HG03565 (cell line): Measurements from ENCODE around the gene MEI4.
"Not testable (repeated sequence)": the region's sequence is repeated elsewhere in the genome, so short reads cannot be mapped to it uniquely, and the experiment has no call there.

Experiments used
- ATAC-seq: cut with Tn5 transposase; IDR thresholded peaks from one replicate; pipeline ENCODE4 v1.9.1; 2021; ENCODE audit warnings: mild to moderate bottlenecking, moderate library complexity; ENCODE audit not compliant: unreplicated experiment

MEI4 gene

DNA sequence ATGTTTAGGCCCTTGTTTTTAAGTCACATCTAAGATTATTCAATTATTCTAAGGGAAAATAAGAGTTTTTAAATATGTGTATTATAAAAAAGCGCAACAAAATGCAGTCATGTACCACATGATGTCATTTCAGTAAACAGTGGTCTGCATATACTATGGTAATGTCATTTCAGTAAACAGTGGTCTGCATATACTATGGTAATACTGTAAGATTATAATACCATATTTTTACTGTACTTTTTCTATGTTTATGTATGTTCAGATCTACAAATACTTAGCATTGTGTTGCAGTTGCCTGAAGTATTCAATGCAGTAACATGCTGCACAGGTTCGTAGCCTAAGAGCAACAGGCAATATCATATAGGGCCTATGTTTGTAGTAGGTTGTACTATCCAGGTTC is 21.4 kb downstream of the MEI4 start:
- no peak for ATAC-seq

DNA sequence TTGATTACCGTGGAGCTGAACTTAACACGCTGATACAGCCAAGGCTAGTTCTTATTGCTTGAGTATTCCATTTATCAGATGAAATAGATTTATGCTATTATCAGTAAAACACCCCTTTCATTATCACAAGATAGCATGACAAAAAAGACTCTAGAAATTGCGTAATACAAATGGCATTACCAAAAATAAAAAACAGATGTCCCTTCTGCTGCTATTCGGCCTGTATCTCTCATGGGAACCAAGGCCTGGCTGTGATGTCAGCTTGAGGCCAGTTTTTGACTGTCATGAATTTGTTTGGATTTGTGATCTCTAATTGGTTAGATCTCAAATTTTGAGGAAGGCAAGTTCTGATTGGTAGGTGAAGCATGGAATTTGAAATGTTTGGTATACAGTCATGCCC is 25.2 kb downstream of the MEI4 start:
- no peak for ATAC-seq

DNA sequence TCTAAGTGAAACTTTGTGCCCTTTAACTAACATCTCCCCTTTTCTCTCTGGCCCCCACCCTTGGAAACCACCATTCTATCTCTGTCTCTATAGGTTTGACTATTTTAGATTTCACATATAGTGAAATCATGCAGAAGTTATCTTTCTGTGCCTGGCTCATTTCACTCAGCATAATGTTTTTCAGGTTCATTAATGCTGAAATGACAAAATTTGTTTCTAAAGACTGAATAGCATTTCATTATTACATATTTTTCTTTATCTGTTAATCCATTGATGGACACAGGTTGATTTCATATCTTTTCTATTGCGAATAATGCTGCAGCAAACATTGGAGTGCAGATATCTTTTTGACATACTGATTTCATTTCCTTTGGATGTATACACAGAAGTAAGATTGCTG is 30.7 kb downstream of the MEI4 start:
- no peak for ATAC-seq

DNA sequence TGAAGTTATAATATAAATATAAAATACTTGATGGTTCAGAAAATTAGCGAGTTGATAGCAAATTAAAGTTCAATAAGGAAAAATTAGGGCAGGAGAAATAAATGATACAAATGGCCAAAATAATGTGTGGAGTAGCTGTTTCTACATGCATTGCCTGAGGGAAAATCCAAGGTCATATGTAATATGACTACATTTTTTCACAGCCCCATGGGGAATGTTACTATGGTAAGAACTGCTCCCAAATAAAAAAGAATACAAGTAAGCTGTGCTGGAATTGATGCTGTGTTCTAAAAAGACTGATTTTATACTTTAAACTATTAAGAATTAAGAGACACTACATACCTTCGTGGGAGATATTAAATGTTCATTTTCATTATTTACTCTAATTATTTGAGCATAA is 34.1 kb downstream of the MEI4 start:
- ATAC-seq = no peak

DNA sequence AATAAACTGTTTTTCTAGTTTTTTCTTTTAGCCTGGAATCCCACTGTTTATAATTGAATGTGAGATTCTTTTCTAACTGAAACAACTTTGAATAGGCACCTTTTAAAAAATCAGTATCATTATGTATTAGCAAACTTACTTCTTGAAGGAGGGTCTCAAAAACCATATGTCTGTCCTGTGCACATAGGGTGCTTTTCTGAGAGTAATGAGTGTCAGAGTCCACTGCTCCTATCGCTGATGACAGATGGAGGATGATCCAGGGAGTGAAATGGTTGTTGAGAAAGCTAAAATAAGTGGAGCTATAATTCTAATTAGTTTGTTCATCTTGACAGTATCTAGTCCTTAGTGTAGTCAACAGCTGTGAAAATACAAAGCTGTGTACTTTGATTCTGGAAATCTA is 35.8 kb downstream of the MEI4 start:
- ATAC-seq = no peak

DNA sequence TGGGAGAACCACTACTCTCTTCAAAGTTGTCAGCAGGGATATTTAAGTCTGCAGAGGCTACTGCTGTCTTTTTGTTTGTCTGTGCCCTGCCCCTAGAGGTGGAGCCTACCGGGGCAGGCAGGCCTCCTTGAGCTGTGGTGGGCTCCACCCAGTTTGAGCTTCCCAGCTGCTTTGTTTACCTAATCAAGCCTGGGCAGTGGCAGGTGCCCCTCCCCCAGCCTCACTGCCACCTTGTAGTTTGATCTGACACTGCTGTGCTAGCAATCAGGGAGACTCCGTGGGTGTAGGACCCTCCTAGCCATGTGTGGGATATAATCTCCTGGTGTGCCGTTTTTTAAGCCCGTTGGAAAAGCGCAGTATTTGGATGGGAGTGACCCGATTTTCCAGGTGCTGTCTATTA is 47.3 kb downstream of the MEI4 start:
- ATAC-seq = not testable (repeated sequence)

DNA sequence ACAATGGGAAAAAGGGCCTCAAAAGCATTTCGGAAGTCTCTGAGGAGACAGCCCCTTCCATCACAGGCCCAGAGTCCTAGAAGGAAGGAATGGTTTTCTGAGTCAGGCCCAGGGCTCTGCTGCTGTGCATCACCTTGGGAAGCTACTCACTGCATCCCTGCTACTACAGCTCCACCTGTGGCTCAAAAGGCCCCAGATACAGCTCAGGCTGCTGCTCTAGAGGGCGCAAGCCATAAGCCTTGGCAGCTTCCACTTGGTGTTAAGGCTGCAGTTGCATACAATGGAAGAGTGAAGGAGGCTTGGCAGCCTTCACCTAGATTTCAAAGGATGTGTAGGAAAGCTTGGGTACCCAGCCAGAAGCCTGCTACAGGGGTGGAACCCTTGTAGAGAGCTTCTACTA is 54.8 kb downstream of the MEI4 start:
- no peak for ATAC-seq

DNA sequence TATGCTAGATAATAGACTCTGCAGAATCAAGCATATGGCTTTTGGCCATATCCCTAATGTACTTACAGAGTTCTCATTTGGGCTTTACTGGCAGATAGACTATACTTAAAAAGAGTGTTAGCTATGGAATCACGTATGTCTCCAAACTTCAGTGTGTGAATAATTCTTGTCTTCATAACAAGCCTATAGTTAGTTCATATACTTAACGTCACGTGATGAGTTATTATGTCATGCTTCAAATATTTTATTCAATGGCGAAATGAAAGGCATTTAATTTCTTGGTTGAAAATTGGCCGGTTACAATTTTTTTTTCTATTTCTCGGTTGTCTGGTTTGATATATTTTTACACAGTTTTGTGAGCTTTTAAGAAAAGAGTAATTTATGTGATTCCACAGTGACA is 62.7 kb downstream of the MEI4 start:
- ATAC-seq = no peak

DNA sequence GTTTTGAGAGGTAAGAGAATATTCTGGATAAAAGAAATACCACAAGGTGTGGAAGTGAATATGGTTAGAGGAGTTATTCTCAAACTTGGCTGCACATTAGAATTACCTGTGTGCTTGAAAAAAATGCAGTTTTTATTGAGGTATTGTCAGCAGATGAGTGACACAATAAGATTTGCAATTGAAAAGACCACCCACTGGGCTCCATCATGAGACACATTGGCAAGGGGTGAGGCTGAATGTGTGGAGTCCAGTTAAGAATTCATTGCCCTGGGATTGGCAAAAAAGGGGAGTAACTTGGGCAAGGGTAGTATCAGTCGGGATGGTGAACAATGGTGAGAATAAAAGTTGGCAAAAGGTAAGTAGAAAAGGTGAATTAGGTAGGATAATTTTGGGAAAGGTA is 63.5 kb downstream of the MEI4 start:
- no peak for ATAC-seq

DNA sequence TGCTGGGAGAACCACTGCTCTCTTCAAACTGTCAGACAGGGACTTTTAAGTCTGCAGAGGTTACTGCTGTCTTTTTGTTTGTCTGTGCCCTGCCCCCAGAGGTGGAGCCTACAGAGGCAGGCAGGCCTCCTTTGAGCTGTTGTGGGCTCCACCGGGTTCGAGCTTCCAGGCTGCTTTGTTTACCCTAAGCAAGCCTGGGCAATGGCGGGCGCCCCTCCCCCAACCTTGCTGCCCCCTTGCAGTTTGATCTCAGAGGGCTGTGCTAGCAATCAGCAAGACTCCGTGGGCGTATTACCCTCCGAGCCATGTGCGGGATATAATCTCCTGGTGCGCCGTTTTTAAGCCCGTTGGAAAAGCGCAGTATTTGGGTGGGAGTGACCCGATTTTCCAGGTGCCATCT is 83.2 kb downstream of the MEI4 start:
- ATAC-seq = not testable (repeated sequence)

DNA sequence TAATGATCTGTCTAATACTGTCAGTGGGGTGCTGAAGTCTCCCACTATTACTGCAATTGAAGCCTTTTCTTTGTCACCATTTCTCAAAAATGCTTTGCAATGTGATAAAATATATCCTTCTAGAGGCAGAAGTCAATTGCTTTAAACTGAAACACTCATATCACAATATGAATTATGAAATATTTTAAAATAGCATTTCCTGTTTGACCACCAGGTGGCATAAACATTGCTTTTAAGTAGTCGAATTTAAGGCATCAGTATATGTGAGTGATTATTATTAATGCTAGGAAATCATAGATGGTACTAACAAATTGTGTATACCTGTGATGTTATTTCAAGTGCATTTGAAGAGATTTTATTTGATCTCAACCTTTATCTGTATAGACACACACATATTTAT is 87.5 kb downstream of the MEI4 start:
- ATAC-seq = no peak

DNA sequence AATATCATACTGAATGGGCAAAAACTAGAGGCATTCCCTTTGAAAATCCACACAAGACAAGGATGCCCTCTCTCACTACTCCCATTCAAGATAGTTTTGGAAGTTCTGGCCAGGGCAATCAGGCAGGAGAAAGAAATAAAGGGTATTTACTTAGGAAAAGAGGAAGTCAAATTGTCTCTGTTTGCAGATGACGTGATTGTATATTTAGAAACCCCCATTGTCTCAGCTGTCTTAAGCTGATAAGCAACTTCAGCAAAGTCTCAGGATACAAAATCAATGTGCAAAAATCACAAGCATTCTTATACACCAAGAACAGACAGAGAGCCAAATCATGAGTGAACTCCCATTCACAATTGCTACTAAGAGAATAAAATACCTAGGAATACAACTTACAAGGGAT is 99.3 kb downstream of the MEI4 start:
- not testable (repeated sequence) for ATAC-seq

DNA sequence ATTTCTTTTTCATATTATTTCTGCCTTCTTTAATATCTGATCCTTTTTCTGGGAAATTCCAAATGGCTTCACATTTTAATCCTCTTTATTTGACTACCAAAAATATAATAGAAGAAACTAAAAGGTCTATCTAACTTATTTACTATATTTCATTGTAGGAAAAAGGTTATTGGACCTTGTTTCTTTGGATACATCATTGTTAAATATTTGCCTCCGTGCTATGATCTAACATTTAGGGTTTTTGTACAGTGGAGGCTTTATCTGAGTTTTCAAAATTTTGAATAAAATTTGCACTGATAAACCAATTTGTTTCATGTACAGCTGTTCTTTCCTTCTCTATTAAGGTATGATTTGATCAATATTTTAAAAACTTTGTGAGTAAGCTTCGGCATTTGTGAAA is 109.5 kb downstream of the MEI4 start:
- ATAC-seq = no peak

DNA sequence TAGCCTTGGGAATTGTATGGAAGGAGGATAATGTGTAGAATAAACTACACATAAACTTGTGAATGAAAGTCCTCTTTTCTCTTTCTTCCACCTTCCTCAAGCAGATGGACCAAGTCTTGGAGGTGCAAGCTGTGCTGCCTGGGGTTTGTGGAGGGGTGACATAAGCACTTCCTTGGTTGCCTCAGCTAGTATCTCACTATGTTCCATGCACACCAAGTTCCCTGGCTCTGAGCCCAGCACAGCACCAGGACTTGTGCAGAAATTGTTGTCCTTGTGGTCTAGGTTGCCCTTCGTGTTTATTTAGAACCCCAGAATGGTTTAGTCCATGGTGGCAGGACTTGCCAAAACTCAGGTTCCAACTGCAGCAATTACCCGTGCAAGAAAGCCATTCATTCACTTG is 110.3 kb downstream of the MEI4 start:
- ATAC-seq = no peak

DNA sequence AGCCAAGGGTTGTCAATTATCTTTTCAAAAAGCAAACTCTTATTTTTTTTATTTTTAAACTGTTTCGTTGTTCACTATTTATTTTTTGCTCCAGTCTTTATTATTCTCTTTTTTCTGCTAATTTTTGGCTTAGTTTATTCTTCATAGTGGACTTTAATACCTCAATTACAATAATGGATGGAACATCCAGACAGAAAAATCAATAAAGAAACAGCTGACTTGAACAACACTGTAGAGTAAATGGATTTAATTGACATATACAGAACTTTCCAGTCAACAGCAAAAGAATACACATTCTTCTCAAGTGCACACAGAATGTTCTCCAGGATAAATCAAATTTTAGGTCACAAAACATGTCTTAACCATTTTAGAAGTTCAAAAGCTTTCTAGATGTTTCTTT is 111.5 kb downstream of the MEI4 start:
- no peak for ATAC-seq

DNA sequence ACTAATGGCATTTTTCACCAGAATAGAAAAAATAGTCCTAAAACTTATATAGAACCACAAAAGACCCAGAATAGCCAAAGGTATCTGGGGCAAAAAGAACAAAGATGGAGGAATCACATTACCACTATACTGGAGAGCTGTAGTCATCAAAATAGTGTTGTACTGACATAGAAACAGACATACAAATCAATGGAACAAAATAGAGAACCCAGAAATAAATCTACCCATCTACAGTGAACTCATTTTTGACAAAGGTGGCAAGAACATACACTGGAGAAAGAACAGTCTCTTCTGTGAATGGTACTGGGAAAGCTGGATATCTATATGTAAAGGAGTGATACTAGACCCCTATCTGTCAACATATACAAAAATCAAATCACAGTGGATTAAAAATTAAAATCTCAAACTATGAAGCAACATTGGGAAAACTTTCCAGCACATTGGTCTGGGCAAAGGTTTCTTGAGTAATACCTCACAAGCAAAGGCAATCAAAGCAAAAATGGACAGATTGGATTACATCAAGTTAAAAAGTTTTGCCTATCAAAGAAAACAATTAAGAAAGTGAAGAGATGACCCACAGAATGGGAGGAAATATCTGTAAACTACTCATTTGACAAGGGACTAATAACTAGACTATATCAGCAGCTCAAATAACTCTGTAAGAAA is 120.5 kb downstream of the MEI4 start:
- no peak for ATAC-seq

DNA sequence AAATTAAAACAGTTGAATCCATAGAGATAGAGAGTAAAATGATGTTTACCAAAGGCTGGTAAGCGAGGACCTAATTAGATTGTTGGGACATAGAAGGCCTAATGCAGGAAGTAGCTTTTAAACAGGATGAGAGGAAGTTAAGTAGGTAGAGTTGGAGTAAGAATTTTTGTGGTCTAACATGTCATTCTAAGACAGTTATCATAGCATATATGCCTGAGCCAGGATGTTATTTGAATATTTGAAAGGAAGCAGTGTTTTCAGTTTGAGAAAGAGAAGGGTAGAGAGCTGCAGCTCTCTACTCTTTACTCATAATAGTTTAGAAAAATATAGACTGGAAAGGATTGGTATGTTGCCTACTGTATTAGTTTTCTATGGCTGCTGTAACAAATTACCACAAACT is 121.6 kb downstream of the MEI4 start:
- ATAC-seq = no peak

DNA sequence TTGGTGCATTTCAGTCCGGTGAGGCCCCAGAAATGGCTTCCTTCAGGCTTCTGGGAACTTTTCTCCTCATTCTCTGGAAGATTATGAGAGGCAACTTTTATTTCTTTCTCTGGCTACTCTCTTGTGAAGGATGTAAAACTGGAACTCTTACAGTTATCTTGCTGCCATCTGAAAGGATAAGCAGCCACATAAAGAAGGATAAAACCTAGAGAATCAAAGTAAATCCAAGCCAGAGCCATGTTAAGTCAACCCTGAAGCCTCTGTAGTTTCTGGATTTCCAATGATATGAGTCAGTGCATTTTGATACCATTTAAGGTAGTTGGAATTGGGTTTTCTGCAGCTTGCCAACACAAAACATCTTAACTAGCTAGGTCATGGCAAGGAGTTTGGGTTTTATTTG is 123.6 kb downstream of the MEI4 start:
- no peak for ATAC-seq

DNA sequence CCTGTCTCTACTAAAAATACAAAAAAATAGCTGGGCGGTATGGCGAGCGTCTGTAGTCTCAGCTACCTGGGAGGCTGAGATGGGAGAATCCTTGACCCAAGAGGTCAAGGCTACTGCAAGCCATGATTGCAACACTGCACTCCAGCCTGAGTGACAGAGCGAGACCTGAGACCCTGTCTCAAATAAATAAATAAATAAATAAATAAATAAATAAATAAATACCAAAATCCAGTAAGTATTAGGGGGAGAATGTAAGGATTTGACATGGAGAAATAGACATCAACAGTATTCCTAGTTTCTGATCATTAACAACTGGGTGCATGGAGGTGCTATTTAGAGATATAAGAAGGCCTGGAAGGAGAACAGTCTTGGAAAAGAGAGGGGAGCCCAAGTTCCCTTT is 125.7 kb downstream of the MEI4 start:
- no peak for ATAC-seq

DNA sequence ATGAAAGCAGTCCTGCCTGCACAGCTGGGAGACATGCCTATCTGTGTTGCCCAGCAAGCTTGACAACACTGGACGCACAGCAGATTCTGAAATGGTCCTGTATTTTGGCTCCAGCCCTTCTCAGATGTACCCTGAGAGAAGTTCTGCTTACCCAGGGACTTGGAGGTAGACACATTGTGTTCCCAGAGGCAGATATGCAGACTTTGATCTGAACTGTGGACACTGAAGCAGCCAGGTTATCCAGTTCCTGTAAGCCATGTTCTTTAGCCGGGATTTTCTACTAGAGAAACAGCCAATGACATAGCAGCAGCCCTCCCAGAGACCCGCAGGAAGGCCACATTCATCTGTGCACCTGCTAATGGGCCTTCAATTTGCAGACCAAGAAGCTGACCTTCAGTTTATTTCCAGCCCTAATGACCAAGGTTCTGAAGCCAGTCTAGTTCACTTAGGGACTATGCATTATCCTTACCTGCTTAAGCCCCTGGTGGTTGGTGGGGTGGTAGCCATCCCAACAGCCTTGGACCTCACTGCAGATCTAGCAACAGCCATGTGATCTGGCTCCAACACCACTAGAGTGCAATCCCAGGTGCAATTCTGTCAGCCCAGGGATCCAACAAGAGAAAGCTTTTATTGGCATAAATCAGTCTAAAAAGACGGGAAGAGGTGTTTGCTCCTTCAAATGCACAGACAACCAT is 134.2 kb downstream of the MEI4 start:
- no peak for ATAC-seq

DNA sequence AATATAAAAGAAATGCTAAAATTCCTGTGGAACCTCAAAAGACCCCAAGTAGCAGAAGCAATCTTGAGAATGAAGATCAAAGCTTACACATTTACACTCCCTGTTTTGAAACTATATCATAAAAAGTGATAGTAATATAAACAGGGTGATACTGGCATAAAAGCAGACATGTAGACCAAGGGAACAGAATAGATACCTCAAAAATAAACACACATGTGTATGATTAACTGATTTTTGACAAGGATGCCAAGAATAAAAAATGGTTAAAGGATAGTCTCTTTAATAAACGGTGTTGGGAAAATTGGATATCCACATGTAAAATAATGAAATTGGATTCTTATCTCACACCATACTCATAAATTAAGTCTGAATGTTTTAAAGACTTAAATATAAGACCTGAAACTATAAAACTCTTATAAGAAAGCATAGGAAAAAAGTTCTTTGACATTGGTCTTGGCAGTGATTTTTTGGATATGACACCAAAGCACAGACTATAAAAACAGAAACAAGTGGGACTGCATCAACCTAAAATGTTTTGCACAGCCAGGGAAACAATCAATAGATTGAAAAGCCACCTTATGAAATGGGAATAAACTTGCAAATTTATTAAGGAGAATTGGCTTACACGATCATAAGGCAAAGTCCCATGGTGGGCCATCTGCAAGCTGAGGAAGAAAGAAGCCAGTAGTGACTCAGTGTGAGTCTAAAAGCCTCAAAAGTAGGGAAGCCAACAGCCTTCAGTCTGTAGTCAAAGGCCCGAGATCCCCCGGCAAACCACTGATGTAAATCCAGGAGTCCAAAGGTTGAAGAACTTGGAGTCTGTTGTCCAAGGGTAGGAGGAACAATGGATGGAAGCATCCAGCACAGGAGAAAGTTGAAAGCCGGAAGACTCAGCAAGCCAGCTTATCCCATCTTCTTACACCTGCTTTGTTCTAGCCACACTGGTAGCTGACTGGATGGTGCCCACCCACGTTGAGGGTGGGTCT is 144.3 kb downstream of the MEI4 start:
- ATAC-seq = no peak

DNA sequence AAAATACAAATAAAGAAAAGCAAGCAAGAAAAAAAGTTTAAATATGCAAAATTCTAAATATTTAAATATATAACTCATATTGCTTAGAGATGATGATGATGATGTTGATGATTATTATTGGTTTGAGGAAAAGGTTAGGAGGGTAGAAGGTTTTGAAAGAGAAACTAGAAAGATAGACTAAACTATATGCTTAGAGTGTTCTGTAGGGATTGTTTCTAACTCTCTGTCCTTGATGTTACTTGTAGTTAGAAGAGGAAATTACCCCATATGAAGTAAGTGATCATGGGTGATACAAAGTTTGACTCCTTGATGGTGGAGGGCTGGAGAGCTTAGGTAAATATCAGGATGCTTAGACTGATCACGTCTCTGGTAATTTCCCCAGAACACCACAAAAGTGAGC is 159.5 kb downstream of the MEI4 start:
- ATAC-seq = no peak
